ENCODE results near the gene CBX8. TPM values are rescaled to one million over a fixed set of nuclear protein-coding genes. Genes with fewer than 3 reads are reported as not detected.

Gene CBX8
- total RNA-seq, 1 donor from 2014 or later, result 3.5 TPM

GRCh38 chr17:79829457-79829856 is 32.6 kb upstream of the CBX8 start:
- no peak for TF ChIP-seq CTCF (conservative IDR thresholded peaks at IDR 0.05; ENCODE audit: low read depth, low read length)
- H3K4me3 ChIP-seq (ENCODE audit: low read depth, low read length), result no peak overlapping the region
- DNase-seq (ENCODE audit: low read depth), result no peak

- H3K4me3 ChIP-seq (ENCODE audit: low read depth, low read length), result no peak overlapping the region
- TF ChIP-seq CTCF (conservative IDR thresholded peaks at IDR 0.05; ENCODE audit: low read depth, low read length), result no peak
- DNase-seq (ENCODE audit: low read depth), result no peak
Measured at GRCh38 chr17:79829004-79829403, 32.1 kb upstream of the CBX8 start.

- no peak for DNase-seq (ENCODE audit: low read depth)
- no peak overlapping the region for H3K4me3 ChIP-seq (ENCODE audit: low read depth, low read length)
- no peak for TF ChIP-seq CTCF (conservative IDR thresholded peaks at IDR 0.05; ENCODE audit: low read depth, low read length)
Measured at GRCh38 chr17:79826841-79827578, 30.1 kb upstream of the CBX8 start.

- H3K4me3 ChIP-seq (ENCODE audit: low read depth, low read length), result no peak overlapping the region
- no peak for TF ChIP-seq CTCF (conservative IDR thresholded peaks at IDR 0.05; ENCODE audit: low read depth, low read length)
- DNase-seq (ENCODE audit: low read depth), result no peak
Measured at GRCh38 chr17:79826204-79826680, 29.4 kb upstream of the CBX8 start.

DNA sequence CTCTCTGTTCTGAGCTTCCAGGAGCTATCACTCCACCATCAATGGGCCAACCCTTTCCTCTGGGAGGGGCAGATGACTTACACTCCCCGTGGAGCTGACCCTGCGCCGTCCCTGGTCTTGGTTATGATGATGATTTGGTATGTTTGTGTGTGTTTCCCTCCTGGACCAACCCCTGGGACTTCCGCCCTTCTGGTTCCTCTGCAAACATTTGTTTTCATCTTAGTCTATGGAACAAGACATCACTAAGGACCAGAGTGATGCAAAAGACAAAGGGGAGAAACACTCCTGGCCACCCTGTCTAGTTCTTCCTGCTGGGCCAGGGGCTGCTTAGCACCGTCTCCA is 28.7 kb upstream of the CBX8 start:
- H3K4me3 ChIP-seq (ENCODE audit: low read depth, low read length), result no peak overlapping the region
- no peak for DNase-seq (ENCODE audit: low read depth)
- no peak for TF ChIP-seq CTCF (conservative IDR thresholded peaks at IDR 0.05; ENCODE audit: low read depth, low read length)

DNA sequence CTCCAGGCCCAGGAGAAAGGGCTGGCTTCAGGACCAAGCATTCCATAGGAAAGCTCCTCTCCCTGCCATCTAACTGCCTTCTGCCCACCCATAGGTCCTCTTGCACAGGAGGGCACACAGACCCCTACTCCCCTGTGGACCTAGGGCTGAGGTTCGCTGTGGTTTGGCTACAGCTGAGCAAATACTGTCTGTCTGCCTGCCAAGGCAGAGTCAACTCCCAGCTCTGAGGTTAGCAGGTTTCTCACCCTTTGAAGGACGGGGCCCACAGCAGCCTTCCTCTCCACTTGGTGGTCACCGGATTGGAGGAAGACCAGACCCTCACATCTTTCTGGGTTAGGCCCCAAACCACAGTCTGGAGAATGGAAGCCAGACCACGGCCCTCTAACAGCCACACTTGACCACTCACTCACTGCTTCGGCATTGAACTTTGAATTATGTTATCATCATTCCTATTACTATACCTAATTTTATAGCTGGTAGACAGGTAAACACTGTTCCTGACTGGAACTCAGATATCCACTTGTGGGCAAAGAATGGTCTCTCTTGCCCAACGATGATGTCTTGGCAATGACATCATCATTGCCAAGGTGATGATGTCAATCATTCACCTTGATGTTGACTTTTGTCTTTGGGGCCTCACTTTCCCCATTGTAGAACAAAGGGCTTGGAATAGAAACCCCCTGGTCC is 28.2 kb upstream of the CBX8 start:
- H3K4me3 ChIP-seq (ENCODE audit: low read depth, low read length), result no peak overlapping the region
- DNase-seq (ENCODE audit: low read depth), result no peak
- no peak for TF ChIP-seq CTCF (conservative IDR thresholded peaks at IDR 0.05; ENCODE audit: low read depth, low read length)
